ENCODE data around the gene S1PR4. TPM values are rescaled to one million over a fixed set of nuclear protein-coding genes. Genes with fewer than 3 reads are reported as not detected.

S1PR4 gene
- total RNA-seq, 1 experiment from 2014 or later, result 0.26 TPM

Other genes with a start within 250 kb of the S1PR4 start
- 4.5 TPM for gene ZNF77, start 233.8 kb upstream of the S1PR4 start, total RNA-seq (2021; ENCODE audit: unreplicated experiment)
- 4.0 TPM for gene TLE6, start 201.2 kb upstream of the S1PR4 start, total RNA-seq (2021; ENCODE audit: unreplicated experiment)
- 6.2 TPM for gene TLE2, start 149.5 kb upstream of the S1PR4 start, total RNA-seq (2021; ENCODE audit: unreplicated experiment)
- gene TLE5, start 116.3 kb upstream of the S1PR4 start, total RNA-seq (2021; ENCODE audit: unreplicated experiment), result 287 TPM
- 64.6 TPM for gene GNA11, start 84.4 kb upstream of the S1PR4 start, total RNA-seq (2021; ENCODE audit: unreplicated experiment)
- 6.2 TPM for gene GNA15, start 42.7 kb upstream of the S1PR4 start, total RNA-seq (2021; ENCODE audit: unreplicated experiment)
- gene NCLN, start 7.2 kb downstream of the S1PR4 start, total RNA-seq (2021; ENCODE audit: unreplicated experiment), result 132 TPM
- gene CELF5, start 45.9 kb downstream of the S1PR4 start, total RNA-seq (2021; ENCODE audit: unreplicated experiment), result 1.2 TPM
- 120 TPM for gene NFIC, start 187.8 kb downstream of the S1PR4 start, total RNA-seq (2021; ENCODE audit: unreplicated experiment)